SK-N-DZ (cell line): Measurements from ENCODE around the gene NPRL2.
A peak's percentile ranks its signal among the peaks of the same experiment; 100 is the strongest.

ENCODE experiments used
- DNase-seq: peaks from one replicate; pipeline ENCODE4 v3.0.0-alpha.2; 2015; ENCODE audit warnings: low spot score

The NPRL2 gene

GRCh38 chr3:50350213-50350526 is 405 bp downstream of the NPRL2 start:
- no peak for DNase-seq

GRCh38 chr3:50347187-50347813 is 3.3 kb downstream of the NPRL2 start:
- peak; percentile 59 for DNase-seq

GRCh38 chr3:50345586-50346234 is 4.9 kb downstream of the NPRL2 start, which contains the start of gene ZMYND10:
TSS of gene ZMYND10 (minus strand) at chr3:50345732. CDS start at chr3:50345579, 153 bp downstream.
- no peak for DNase-seq

- DNase-seq = no peak
These were observed 5.6 kb downstream of the NPRL2 start for GRCh38 chr3:50345008-50345407.

GRCh38 chr3:50342813-50343633 is 7.6 kb downstream of the NPRL2 start:
- DNase-seq = no peak

GRCh38 chr3:50341996-50342650 is 8.5 kb downstream of the NPRL2 start:
- no peak for DNase-seq

- no peak for DNase-seq
These were observed 9.0 kb downstream of the NPRL2 start for GRCh38 chr3:50341537-50341936.

GRCh38 chr3:50340448-50341329 is 9.9 kb downstream of the NPRL2 start, which contains the start of gene RASSF1:
TSS of gene RASSF1 (minus strand) at chr3:50340836. CDS start at chr3:50340805, 31 bp downstream.
- no peak for DNase-seq

GRCh38 chr3:50340147-50340447 is 10.5 kb downstream of the NPRL2 start:
- DNase-seq = no peak

GRCh38 chr3:50339485-50340146 is 11.0 kb downstream of the NPRL2 start:
- no peak for DNase-seq

GRCh38 chr3:50338965-50339364 is 11.6 kb downstream of the NPRL2 start:
- DNase-seq = no peak

GRCh38 chr3:50337175-50337861 is 13.3 kb downstream of the NPRL2 start:
- peak; percentile 98 for DNase-seq

- DNase-seq = peak; percentile 23
These were observed 14.0 kb downstream of the NPRL2 start for GRCh38 chr3:50336452-50337174.

- no peak for DNase-seq
These were observed 16.1 kb downstream of the NPRL2 start for GRCh38 chr3:50334339-50335075.

GRCh38 chr3:50333744-50334328 is 16.7 kb downstream of the NPRL2 start:
- DNase-seq = no peak

GRCh38 chr3:50331364-50331907 is 19.1 kb downstream of the NPRL2 start:
- no peak for DNase-seq

GRCh38 chr3:50330330-50330729 is 20.2 kb downstream of the NPRL2 start:
- no peak for DNase-seq
